Loucy (cell line): ENCODE results near the gene LY6G5C.

Experiments used
- H2AFZ ChIP-seq: fragments of 200-600 bp; sonication (generic); 2 replicates; pipeline ENCODE4 v1.6.0; 2016; ENCODE audit warnings: antibody characterized with exemption, mild to moderate bottlenecking, low read length, moderate library complexity
- H3F3A ChIP-seq: fragments of 200-600 bp; 2 replicates; pipeline ENCODE4 v1.6.0; 2016; ENCODE audit warnings: antibody characterized with exemption, low read depth, mild to moderate bottlenecking
- H3K27me3 ChIP-seq: fragments of 200-600 bp; sonication (generic); 2 replicates; pipeline ENCODE4 v1.6.1; 2014; ENCODE audit warnings: low read length, mild to moderate bottlenecking; ENCODE audit not compliant: insufficient read depth, poor library complexity, severe bottlenecking
- H3K36me3 ChIP-seq: fragments of 200-600 bp; sonication (generic); 2 replicates; pipeline ENCODE4 v1.6.1; 2016; ENCODE audit warnings: low read length; ENCODE audit not compliant: insufficient read depth
- H3K4me1 ChIP-seq: fragments of 200-600 bp; sonication (generic); 2 replicates; pipeline ENCODE4 v1.5.1; 2014; ENCODE audit warnings: low read length, mild to moderate bottlenecking; ENCODE audit not compliant: insufficient read depth, poor library complexity, severe bottlenecking
- H3K4me2 ChIP-seq: fragments of 200-600 bp; sonication (generic); 2 replicates; pipeline ENCODE4 v1.6.0; 2014; ENCODE audit warnings: antibody characterized with exemption, low read length, low read depth, mild to moderate bottlenecking; ENCODE audit not compliant: poor library complexity, severe bottlenecking
- H3K4me3 ChIP-seq: fragments of 200-600 bp; sonication (generic); 2 replicates; pipeline ENCODE4 v1.5.1; 2014; ENCODE audit warnings: low read length, mild to moderate bottlenecking, mixed read lengths; ENCODE audit not compliant: poor library complexity, severe bottlenecking
- H3K79me2 ChIP-seq: fragments of 200-600 bp; sonication (generic); 2 replicates; pipeline ENCODE4 v1.6.1; 2014; ENCODE audit warnings: low read length; ENCODE audit not compliant: insufficient read depth
- H3K9ac ChIP-seq: fragments of 200-600 bp; sonication (generic); 2 replicates; pipeline ENCODE4 v1.6.0; 2014; ENCODE audit warnings: mild to moderate bottlenecking, low read depth, low read length, moderate library complexity; ENCODE audit not compliant: poor library complexity, severe bottlenecking
- H3K9me2 ChIP-seq: fragments of 200-600 bp; sonication (generic); replicated peaks from 2 replicates; pipeline ENCODE4 v1.6.1; 2016; ENCODE audit warnings: low read depth, low read length, mixed read lengths
- H3K9me3 ChIP-seq: fragments of 200-600 bp; sonication (generic); 2 replicates; pipeline ENCODE4 v1.6.1; 2014; ENCODE audit warnings: mild to moderate bottlenecking, antibody characterized with exemption, low read length, low read depth; ENCODE audit not compliant: insufficient read depth
- H4K20me1 ChIP-seq: fragments of 200-600 bp; sonication (generic); 2 replicates; pipeline ENCODE4 v1.6.0; 2014; ENCODE audit warnings: antibody characterized with exemption, low read length, mild to moderate bottlenecking; ENCODE audit not compliant: insufficient read depth, poor library complexity, severe bottlenecking
- EZH2phosphoT487 ChIP-seq: fragments of 200-600 bp; IDR thresholded peaks from 2 replicates; pipeline ENCODE4 v1.6.1; 2018; ENCODE audit warnings: antibody characterized with exemption, mild to moderate bottlenecking, moderate library complexity, borderline replicate concordance
- TF ChIP-seq, protein P1 (sequence below): fragments of 200-600 bp; sonication (generic); conservative IDR thresholded peaks from 2 replicates; pipeline ENCODE4 v1.5.1; 2014; ENCODE audit warnings: mild to moderate bottlenecking, antibody characterized with exemption, low read length

The LY6G5C gene

DNA sequence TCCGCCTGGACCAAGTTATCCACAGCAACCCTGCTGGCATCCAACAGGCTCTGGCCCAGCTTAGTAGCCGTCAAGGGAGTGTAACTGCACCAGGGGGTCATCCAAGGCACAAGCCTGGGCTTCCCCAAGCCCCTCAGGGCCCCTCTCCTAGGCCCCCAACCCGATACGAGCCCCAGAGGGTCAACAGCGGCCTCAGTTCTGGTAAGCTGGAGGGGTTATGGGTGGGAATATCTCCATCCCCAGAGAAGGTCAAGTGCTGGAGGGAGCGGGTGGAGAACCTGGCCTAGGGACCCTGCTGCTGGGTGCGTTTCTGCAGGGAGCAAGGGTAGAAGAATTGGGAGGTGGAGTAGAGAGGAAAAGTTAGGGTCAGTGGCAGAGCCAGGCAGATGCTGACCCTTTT, 47.4 kb downstream of the LY6G5C start:
- H4K20me1 ChIP-seq, result peaks cover 71% of the 10 kb centered on the region
- H3K4me1 ChIP-seq, result peaks cover 6% of the 10 kb centered on the region
- TF ChIP-seq, protein P1, sequence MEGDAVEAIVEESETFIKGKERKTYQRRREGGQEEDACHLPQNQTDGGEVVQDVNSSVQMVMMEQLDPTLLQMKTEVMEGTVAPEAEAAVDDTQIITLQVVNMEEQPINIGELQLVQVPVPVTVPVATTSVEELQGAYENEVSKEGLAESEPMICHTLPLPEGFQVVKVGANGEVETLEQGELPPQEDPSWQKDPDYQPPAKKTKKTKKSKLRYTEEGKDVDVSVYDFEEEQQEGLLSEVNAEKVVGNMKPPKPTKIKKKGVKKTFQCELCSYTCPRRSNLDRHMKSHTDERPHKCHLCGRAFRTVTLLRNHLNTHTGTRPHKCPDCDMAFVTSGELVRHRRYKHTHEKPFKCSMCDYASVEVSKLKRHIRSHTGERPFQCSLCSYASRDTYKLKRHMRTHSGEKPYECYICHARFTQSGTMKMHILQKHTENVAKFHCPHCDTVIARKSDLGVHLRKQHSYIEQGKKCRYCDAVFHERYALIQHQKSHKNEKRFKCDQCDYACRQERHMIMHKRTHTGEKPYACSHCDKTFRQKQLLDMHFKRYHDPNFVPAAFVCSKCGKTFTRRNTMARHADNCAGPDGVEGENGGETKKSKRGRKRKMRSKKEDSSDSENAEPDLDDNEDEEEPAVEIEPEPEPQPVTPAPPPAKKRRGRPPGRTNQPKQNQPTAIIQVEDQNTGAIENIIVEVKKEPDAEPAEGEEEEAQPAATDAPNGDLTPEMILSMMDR, result no peak
- TF ChIP-seq EZH2phosphoT487, result no peak
- peaks cover 60% of the 10 kb centered on the region for H3K79me2 ChIP-seq
- H3K4me3 ChIP-seq, result no peak overlapping the region
- H3K4me2 ChIP-seq, result no peak overlapping the region
- peaks cover 13% of the 10 kb centered on the region; the same call in 1 of the 2 replicates for H3F3A ChIP-seq
- no peaks in the 10 kb centered on the region for H3K27me3 ChIP-seq
- no peak overlapping the region for H3K9ac ChIP-seq
- peaks cover 95% of the 10 kb centered on the region for H3K36me3 ChIP-seq
- H3K9me2 ChIP-seq, result no peaks in the 10 kb centered on the region
- H2AFZ ChIP-seq, result no peak overlapping the region
- no peaks in the 10 kb centered on the region for H3K9me3 ChIP-seq

DNA sequence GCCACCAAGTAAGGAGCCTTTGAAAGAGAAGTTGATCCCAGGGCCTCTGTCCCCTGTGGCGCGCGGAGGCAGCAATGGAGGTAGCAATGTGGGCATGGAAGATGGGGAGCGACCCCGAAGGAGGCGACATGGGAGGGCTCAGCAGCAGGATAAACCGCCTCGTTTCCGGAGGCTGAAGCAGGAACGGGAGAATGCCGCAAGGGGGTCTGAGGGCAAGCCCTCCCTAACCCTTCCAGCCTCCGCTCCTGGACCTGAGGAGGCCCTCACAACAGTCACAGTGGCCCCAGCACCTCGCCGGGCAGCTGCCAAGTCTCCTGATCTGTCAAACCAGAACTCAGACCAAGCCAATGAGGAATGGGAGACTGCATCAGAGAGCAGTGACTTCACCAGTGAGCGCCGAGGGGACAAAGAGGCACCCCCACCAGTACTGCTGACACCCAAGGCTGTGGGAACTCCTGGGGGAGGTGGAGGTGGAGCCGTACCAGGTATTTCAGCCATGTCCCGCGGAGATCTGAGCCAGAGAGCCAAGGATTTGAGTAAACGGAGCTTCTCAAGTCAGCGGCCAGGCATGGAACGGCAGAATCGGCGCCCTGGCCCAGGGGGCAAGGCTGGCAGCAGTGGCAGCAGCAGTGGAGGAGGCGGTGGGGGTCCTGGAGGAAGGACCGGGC, 48.5 kb downstream of the LY6G5C start:
- Histone ChIP-seq H3K36me3 (peaks cover 99% of the 10 kb centered on the region), H3K4me2 (peak overlapping the region; percentile 18), H3K9ac (no peak overlapping the region), H4K20me1 (peaks cover 78% of the 10 kb centered on the region), H3F3A (0 out of 2 replicates have a peak, but pooled peaks cover 5% of the 10 kb centered on the region), H3K4me1 (peaks cover 11% of the 10 kb centered on the region), H3K9me2 (no peaks in the 10 kb centered on the region), H3K79me2 (peaks cover 71% of the 10 kb centered on the region), H3K9me3 (no peaks in the 10 kb centered on the region), H3K27me3 (no peaks in the 10 kb centered on the region), H3K4me3 (no peak overlapping the region), H2AFZ (no peak overlapping the region)
- no peak for TF ChIP-seq EZH2phosphoT487
- TF ChIP-seq, protein P1, result no peak

DNA sequence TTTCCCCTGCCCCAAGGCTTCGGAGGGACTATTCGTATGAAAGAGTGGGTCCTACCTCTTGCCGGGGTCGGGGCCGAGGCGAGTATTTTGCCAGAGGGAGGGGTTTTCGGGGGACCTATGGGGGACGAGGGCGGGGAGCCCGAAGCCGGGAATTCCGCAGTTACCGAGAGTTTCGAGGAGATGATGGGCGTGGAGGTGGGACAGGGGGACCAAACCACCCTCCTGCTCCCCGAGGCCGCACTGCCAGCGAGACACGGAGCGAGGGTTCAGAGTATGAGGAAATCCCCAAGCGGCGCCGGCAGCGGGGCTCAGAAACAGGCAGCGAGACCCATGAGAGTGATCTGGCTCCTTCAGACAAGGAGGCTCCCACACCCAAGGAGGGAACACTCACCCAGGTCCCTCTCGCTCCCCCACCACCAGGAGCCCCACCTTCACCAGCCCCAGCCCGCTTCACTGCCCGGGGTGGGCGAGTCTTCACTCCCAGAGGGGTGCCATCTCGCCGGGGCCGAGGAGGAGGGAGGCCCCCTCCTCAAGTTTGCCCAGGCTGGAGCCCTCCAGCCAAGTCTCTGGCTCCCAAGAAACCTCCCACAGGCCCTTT, 49.1 kb downstream of the LY6G5C start:
- Histone ChIP-seq H4K20me1 (peaks cover 84% of the 10 kb centered on the region), H3K4me2 (no peak overlapping the region), H3K4me3 (no peak overlapping the region), H3K9ac (no peak overlapping the region), H2AFZ (no peak overlapping the region), H3F3A (0 out of 2 replicates have a peak, but pooled peaks cover 2% of the 10 kb centered on the region), H3K9me3 (no peaks in the 10 kb centered on the region), H3K27me3 (no peaks in the 10 kb centered on the region), H3K9me2 (no peaks in the 10 kb centered on the region), H3K79me2 (peaks cover 77% of the 10 kb centered on the region), H3K36me3 (peaks cover 99% of the 10 kb centered on the region), H3K4me1 (peaks cover 11% of the 10 kb centered on the region)
- TF ChIP-seq, protein P1, result no peak
- TF ChIP-seq EZH2phosphoT487, result no peak
